H1 (cell line): Measurements from ENCODE around the gene COL11A2. TPM values are rescaled to one million over a fixed set of nuclear protein-coding genes. Genes with fewer than 3 reads are reported as not detected.

ENCODE experiments used
- ASH2L ChIP-seq: fragments of 200-600, 300-600 bp; sonication (generic); IDR thresholded peaks from one replicate; pipeline ENCODE4 v1.7.1; 2017; ENCODE audit warnings: low read length
- BCL11A ChIP-seq, 2 experiments: IDR thresholded peaks; one replicate each; pipeline ENCODE4 v1.6.1; 2011; ENCODE audit warnings: low read depth in 2 of 2, low read length in 2 of 2, mild to moderate bottlenecking in 2 of 2
- JUND ChIP-seq: IDR thresholded peaks from 2 replicates; pipeline ENCODE4 v1.6.1; 2011; ENCODE audit warnings: mild to moderate bottlenecking, improper control_type of control experiment, low read length
- KDM5A ChIP-seq: fragments of 200-600 bp; IDR thresholded peaks from 2 replicates; pipeline ENCODE4 v1.7.1; 2012; ENCODE audit warnings: mild to moderate bottlenecking, low read length, inconsistent platforms, mixed read lengths
- MAFK ChIP-seq: IDR thresholded peaks from 2 replicates; pipeline ENCODE4 v1.6.1; 2012; ENCODE audit warnings: low read depth, mild to moderate bottlenecking, improper control_type of control experiment, low read length
- MAX ChIP-seq: IDR thresholded peaks from 2 replicates; pipeline ENCODE4 v1.6.1; 2012; ENCODE audit warnings: inconsistent platforms
- PHF8 ChIP-seq: fragments of 200-600 bp; sonication (generic); conservative IDR thresholded peaks from 2 replicates; pipeline ENCODE4 v1.7.1; 2012; ENCODE audit warnings: low read depth, mild to moderate bottlenecking, inconsistent platforms, low read length, moderate library complexity
- TBP ChIP-seq: IDR thresholded peaks from 2 replicates; pipeline ENCODE4 v1.6.1; 2011; ENCODE audit warnings: low read depth, low read length, improper control_type of control experiment
- polyA plus RNA-seq, 7 experiments: library from polyadenylated mRNA; depleted of rRNA in 3 of 7; stranded (reverse) in 5 of 7; unstranded in 2 of 7; fragments of >200 nt in 5 of 7; fragments of 200-250 nt in 2 of 7; gene quantifications; 1 replicate in 5 of 7; 2 replicates in 1 of 7; 4 replicates in 1 of 7; pipeline versions ENCODE4 v1.2.1 to v1.2.3, GENCODE V29; 2011 to 2013; ENCODE audit warnings: missing spikeins in 2 of 7, mixed read lengths in 2 of 7
- total RNA-seq: library from RNA; stranded (reverse); fragmentation: NEBNext Ultra II Directional; extraction: Animal tissue kit (Norgen Biotek cat#: 25700); gene quantifications from 2 replicates; pipeline ENCODE4 v1.2.1, GENCODE V29; 2021

Gene COL11A2
- total and polyA plus RNA-seq, 2 of the 8 experiments (the other 6 are each of a cell fraction or from before 2014, with no cell fraction given), result 2.8 to 3.8 TPM

DNA sequence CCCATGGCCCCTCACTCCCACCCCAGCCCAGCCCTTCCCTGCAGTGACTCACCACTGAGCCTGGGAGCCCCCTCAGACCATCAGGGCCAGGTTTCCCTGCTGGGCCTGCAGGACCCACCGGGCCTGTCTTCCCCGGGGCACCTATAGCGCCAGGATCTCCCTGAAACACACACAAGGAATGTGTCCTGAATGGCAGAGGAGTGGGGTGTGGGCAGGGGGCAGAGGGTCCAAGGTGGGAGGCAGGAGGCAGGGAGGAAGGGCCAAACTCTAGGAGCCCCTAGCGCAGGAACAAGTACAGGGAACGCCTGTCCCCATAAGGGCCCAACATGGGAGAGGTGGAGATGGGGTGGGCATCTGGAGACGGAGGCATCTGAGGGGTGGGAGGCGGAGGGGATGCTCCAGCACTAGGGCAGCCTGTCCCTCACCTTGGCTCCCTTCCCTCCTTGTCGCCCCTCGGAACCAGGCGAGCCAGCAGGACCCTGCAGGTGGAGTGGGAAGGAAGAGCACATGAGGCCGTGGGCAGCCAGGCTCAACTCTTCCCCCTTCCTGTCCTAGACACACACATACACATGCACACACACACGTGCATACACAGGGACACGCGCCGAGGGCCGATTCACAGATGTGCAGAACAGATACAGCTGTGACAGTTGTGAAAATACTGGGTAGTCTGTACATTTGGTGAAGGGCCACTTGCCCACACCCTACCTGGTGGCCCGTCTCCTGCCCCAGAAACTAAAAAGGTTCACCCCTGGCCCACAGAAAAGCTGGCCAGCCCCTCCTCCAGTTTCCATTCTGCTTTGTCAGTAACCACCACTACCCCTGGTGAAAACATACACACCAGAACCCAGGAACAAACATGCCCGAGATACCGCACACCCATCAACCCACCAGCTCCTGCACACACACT is 24.6 kb downstream of the COL11A2 start (continued):
- TF ChIP-seq KDM5A, result no peak
- no peak for TF ChIP-seq PHF8
- no peak for TF ChIP-seq TBP
- no peak for TF ChIP-seq ASH2L
- TF ChIP-seq BCL11A (IDR thresholded peaks at IDR 0.05; ENCODE audit: low read depth in 2 of 2, low read length in 2 of 2), result no peak
- no peak for TF ChIP-seq MAX
- TF ChIP-seq MAFK, result no peak
- TF ChIP-seq JUND, result no peak
